HEK293 (cell line): ENCODE data around the gene AKAP12.

Source experiments
- CTCF ChIA-PET: fragments of 350-600 bp; formaldehyde crosslinking; extraction: SDS; loops from one replicate; lab custom pipeline; 2021; ENCODE audit warnings: antibody characterized with exemption; lab: Yijun Ruan, JAX
- POLR2A ChIA-PET: fragments of 300-600 bp; formaldehyde crosslinking; extraction: SDS; loops from one replicate; lab custom pipeline; 2020; ENCODE audit warnings: antibody characterized with exemption, inconsistent platforms; lab: Yijun Ruan, JAX
- H3K27ac ChIP-seq: fragments of 200-500 bp; sonication (Bioruptor generic); 2 replicates; pipeline ENCODE4 v1.5.1; 2014; ENCODE audit warnings: low read depth, low read length, control low read depth, inconsistent platforms; ENCODE audit errors: extremely low read depth
- H3K36me3 ChIP-seq, 2 experiments: fragments of 200-500 bp in 1 of 2; sonication (Bioruptor generic) in 1 of 2; 1 replicate in 1 of 2; 2 replicates in 1 of 2; pipeline ENCODE4 v1.5.1; 2014 to 2017; ENCODE audit warnings: inconsistent platforms in 2 of 2, low read length in 2 of 2; ENCODE audit not compliant: control insufficient read depth in 2 of 2, insufficient read depth in 1 of 2
- H3K4me1 ChIP-seq: fragments of 200-500 bp; sonication (Bioruptor generic); 2 replicates; pipeline ENCODE4 v1.5.1; 2014; ENCODE audit warnings: mild to moderate bottlenecking, low read length, inconsistent platforms; ENCODE audit not compliant: control insufficient read depth, insufficient read depth
- H3K4me3 ChIP-seq: 2 replicates; pipeline ENCODE4 v1.5.1; 2011; ENCODE audit warnings: low read depth, mild to moderate bottlenecking, control low read depth, low read length, moderate library complexity
- H3K9me3 ChIP-seq: fragments of 200-500 bp; sonication (Bioruptor generic); 2 replicates; pipeline ENCODE4 v1.5.1; 2014; ENCODE audit warnings: low read depth, low read length, inconsistent platforms; ENCODE audit not compliant: control insufficient read depth, insufficient read depth
- FEZF1 ChIP-seq: fragments of 450-650 bp; formaldehyde crosslinking; IDR thresholded peaks from 2 replicates; pipeline ENCODE4 v1.5.1; 2016; ENCODE audit warnings: missing biosample characterization, missing genetic modification characterization
- SCRT1 ChIP-seq: fragments of 450-650 bp; formaldehyde crosslinking; IDR thresholded peaks from 2 replicates; pipeline ENCODE4 v1.5.1; 2016; ENCODE audit warnings: missing biosample characterization, missing genetic modification characterization, borderline replicate concordance
- SP7 ChIP-seq: fragments of 450-650 bp; formaldehyde crosslinking; IDR thresholded peaks from 2 replicates; pipeline ENCODE4 v1.5.1; 2016; ENCODE audit warnings: missing biosample characterization, missing genetic modification characterization
- TRIM28 ChIP-seq: IDR thresholded peaks from 2 replicates; pipeline ENCODE4 v1.6.1; 2011; ENCODE audit warnings: low read length, control low read depth, borderline replicate concordance
- ZBTB17 ChIP-seq: fragments of 450-650 bp; formaldehyde crosslinking; IDR thresholded peaks from 2 replicates; pipeline ENCODE4 v1.5.1; 2016; ENCODE audit warnings: missing biosample characterization, missing genetic modification characterization
- ZNF169 ChIP-seq: fragments of 450-650 bp; formaldehyde crosslinking; IDR thresholded peaks from 2 replicates; pipeline ENCODE4 v1.5.1; 2016; ENCODE audit warnings: missing biosample characterization, missing genetic modification characterization
- ZNF184 ChIP-seq: fragments of 450-650 bp; IDR thresholded peaks from 2 replicates; pipeline ENCODE4 v1.5.1; 2018; ENCODE audit warnings: missing biosample characterization, mild to moderate bottlenecking, missing genetic modification characterization
- ZNF221 ChIP-seq: fragments of 450-650 bp; formaldehyde crosslinking; IDR thresholded peaks from 2 replicates; pipeline ENCODE4 v1.5.1; 2017; ENCODE audit warnings: missing biosample characterization, missing genetic modification characterization, borderline replicate concordance
- ZNF341 ChIP-seq: fragments of 450-650 bp; formaldehyde crosslinking; IDR thresholded peaks from 2 replicates; pipeline ENCODE4; 2016; ENCODE audit warnings: low read depth, missing biosample characterization, missing genetic modification characterization
- ZNF394 ChIP-seq: fragments of 450-650 bp; formaldehyde crosslinking; IDR thresholded peaks from 2 replicates; pipeline ENCODE4 v1.5.1; 2016; ENCODE audit warnings: missing biosample characterization, missing genetic modification characterization, mild to moderate bottlenecking, moderate library complexity, borderline replicate concordance
- ZNF404 ChIP-seq: fragments of 450-650 bp; formaldehyde crosslinking; IDR thresholded peaks from 2 replicates; pipeline ENCODE4 v1.5.1; 2017; ENCODE audit warnings: missing biosample characterization, missing genetic modification characterization
- ZNF433 ChIP-seq: fragments of 450-650 bp; formaldehyde crosslinking; IDR thresholded peaks from 2 replicates; pipeline ENCODE4 v1.5.1; 2016; ENCODE audit warnings: missing biosample characterization, missing genetic modification characterization, low read depth
- ZNF561 ChIP-seq: fragments of 450-650 bp; IDR thresholded peaks from 2 replicates; pipeline ENCODE4 v1.5.1; 2018; ENCODE audit warnings: missing biosample characterization, missing genetic modification characterization, borderline replicate concordance
- ZNF585B ChIP-seq: fragments of 450-650 bp; formaldehyde crosslinking; IDR thresholded peaks from 2 replicates; pipeline ENCODE4 v1.5.1; 2016; ENCODE audit warnings: missing biosample characterization, missing genetic modification characterization
- ZNF596 ChIP-seq: fragments of 450-650 bp; IDR thresholded peaks from 2 replicates; pipeline ENCODE4 v1.5.0; 2018; ENCODE audit warnings: missing biosample characterization, mild to moderate bottlenecking, missing genetic modification characterization, moderate library complexity
- ZNF600 ChIP-seq: fragments of 450-650 bp; formaldehyde crosslinking; IDR thresholded peaks from 2 replicates; pipeline ENCODE4 v1.5.1; 2016; ENCODE audit warnings: missing biosample characterization, missing genetic modification characterization
- ZNF660 ChIP-seq: fragments of 450-650 bp; IDR thresholded peaks from 2 replicates; pipeline ENCODE4 v1.5.1; 2018; ENCODE audit warnings: missing biosample characterization, mild to moderate bottlenecking, missing genetic modification characterization
- ZNF747 ChIP-seq: fragments of 450-650 bp; formaldehyde crosslinking; IDR thresholded peaks from 2 replicates; pipeline ENCODE4 v1.5.1; 2016; ENCODE audit warnings: missing biosample characterization, missing genetic modification characterization
- TF ChIP-seq, protein P1 (sequence below): fragments of 450-650 bp; formaldehyde crosslinking; IDR thresholded peaks from 2 replicates; pipeline ENCODE4 v1.5.1; 2016; ENCODE audit warnings: missing biosample characterization, missing genetic modification characterization
- TF ChIP-seq, protein P2 (sequence below): IDR thresholded peaks from 2 replicates; pipeline ENCODE4 v1.6.1; 2011; ENCODE audit warnings: mild to moderate bottlenecking, low read depth, low read length, borderline replicate concordance
- TF ChIP-seq, protein P3 (sequence below): fragments of 450-650 bp; formaldehyde crosslinking; IDR thresholded peaks from 2 replicates; pipeline ENCODE4 v1.5.1; 2016; ENCODE audit warnings: missing biosample characterization, missing genetic modification characterization
- TF ChIP-seq, protein P4 (sequence below): fragments of 450-650 bp; formaldehyde crosslinking; optimal IDR thresholded peaks from 2 replicates; pipeline ENCODE3; 2016; ENCODE audit warnings: missing biosample characterization, mild to moderate bottlenecking, missing genetic modification characterization
- TF ChIP-seq, protein P5 (sequence below): fragments of 450-650 bp; formaldehyde crosslinking; IDR thresholded peaks from 2 replicates; pipeline ENCODE4 v1.5.1; 2016; ENCODE audit warnings: missing biosample characterization, missing genetic modification characterization
- TF ChIP-seq, protein P6 (sequence below): fragments of 450-650 bp; formaldehyde crosslinking; IDR thresholded peaks from 2 replicates; pipeline ENCODE4; 2016; ENCODE audit warnings: missing biosample characterization, missing genetic modification characterization

The AKAP12 gene

DNA sequence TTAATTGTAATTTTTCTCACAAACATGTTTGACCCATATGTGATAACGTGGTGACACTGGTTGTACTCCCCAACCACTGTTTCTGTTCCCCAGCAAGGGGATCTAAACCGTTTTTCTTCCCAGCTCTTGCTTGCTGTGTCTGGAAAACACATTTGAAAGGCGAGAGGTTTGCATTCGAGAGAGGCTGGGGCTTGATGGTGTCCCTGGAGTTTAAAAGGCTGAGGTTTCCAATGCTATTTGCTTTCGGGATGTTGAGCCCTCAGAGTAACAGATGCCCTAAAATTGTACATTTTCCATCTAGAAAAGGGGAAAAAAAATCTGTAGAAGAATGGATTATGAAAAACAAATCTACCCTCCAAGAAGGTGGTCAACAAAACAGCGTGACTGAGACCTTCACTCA is 35.4 kb downstream of the AKAP12 start (continued):
- no peak for TF ChIP-seq ZNF184 (tag by site-specific recombination)
- TF ChIP-seq, protein P1, sequence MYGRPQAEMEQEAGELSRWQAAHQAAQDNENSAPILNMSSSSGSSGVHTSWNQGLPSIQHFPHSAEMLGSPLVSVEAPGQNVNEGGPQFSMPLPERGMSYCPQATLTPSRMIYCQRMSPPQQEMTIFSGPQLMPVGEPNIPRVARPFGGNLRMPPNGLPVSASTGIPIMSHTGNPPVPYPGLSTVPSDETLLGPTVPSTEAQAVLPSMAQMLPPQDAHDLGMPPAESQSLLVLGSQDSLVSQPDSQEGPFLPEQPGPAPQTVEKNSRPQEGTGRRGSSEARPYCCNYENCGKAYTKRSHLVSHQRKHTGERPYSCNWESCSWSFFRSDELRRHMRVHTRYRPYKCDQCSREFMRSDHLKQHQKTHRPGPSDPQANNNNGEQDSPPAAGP (tag by site-specific recombination), result no peak
- no peak for TF ChIP-seq ZNF394
- no peak for TF ChIP-seq ZNF433 (tag by site-specific recombination)
- no peak for TF ChIP-seq SP7
- TF ChIP-seq ZNF404 (tag by site-specific recombination), result no peak
- no peak for TF ChIP-seq ZNF221 (tag by site-specific recombination)
- no peak for TF ChIP-seq ZNF169
- TF ChIP-seq, protein P2, sequence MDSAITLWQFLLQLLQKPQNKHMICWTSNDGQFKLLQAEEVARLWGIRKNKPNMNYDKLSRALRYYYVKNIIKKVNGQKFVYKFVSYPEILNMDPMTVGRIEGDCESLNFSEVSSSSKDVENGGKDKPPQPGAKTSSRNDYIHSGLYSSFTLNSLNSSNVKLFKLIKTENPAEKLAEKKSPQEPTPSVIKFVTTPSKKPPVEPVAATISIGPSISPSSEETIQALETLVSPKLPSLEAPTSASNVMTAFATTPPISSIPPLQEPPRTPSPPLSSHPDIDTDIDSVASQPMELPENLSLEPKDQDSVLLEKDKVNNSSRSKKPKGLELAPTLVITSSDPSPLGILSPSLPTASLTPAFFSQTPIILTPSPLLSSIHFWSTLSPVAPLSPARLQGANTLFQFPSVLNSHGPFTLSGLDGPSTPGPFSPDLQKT, result no peak

DNA sequence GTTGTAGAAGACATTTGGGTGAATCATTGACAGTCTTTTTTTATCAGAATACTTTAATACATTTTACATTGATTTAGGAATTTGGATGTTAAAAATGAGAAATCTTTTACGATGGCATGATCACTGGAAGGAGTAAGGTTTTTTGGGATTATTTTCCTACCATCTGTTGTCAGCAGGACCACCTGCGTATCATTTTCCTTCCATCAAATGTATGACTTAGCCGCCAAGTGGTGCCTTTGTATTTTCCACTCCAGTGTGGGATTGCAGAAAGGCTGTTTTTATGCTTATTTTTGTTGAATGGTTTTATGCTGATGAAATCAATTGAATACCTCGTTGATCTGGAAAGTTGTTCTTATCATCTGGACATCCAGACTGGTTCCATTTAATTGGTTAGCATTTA is 35.8 kb downstream of the AKAP12 start:
- no peak overlapping the region for H3K4me3 ChIP-seq
- no peaks in the 10 kb centered on the region for H3K9me3 ChIP-seq
- H3K27ac ChIP-seq, result no peak overlapping the region
- CTCF ChIA-PET, result interaction anchor here (1.4 kb wide), 1 partner anchor 48 kb away, joined by 3 read pairs; no protein-coding TSS in a partner anchor
- no peaks in the 10 kb centered on the region for H3K4me1 ChIP-seq
- TF ChIP-seq FEZF1 (tag by site-specific recombination) (no peak), ZNF341 (tag by site-specific recombination) (no peak), ZNF585B (tag by site-specific recombination) (no peak), SCRT1 (tag by site-specific recombination) (no peak)
- TF ChIP-seq, protein P3, sequence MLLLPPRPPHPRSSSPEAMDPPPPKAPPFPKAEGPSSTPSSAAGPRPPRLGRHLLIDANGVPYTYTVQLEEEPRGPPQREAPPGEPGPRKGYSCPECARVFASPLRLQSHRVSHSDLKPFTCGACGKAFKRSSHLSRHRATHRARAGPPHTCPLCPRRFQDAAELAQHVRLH (tag by site-specific recombination), result no peak
- TF ChIP-seq, protein P4, sequence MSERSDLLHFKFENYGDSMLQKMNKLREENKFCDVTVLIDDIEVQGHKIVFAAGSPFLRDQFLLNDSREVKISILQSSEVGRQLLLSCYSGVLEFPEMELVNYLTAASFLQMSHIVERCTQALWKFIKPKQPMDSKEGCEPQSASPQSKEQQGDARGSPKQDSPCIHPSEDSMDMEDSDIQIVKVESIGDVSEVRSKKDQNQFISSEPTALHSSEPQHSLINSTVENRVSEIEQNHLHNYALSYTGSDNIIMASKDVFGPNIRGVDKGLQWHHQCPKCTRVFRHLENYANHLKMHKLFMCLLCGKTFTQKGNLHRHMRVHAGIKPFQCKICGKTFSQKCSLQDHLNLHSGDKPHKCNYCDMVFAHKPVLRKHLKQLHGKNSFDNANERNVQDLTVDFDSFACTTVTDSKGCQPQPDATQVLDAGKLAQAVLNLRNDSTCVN (tag by site-specific recombination), result no peak
- TF ChIP-seq, all 188 proteins: peak for 0
- H3K36me3 ChIP-seq, result no peaks in the 10 kb centered on the region
- POLR2A ChIA-PET, result no interaction called here

DNA sequence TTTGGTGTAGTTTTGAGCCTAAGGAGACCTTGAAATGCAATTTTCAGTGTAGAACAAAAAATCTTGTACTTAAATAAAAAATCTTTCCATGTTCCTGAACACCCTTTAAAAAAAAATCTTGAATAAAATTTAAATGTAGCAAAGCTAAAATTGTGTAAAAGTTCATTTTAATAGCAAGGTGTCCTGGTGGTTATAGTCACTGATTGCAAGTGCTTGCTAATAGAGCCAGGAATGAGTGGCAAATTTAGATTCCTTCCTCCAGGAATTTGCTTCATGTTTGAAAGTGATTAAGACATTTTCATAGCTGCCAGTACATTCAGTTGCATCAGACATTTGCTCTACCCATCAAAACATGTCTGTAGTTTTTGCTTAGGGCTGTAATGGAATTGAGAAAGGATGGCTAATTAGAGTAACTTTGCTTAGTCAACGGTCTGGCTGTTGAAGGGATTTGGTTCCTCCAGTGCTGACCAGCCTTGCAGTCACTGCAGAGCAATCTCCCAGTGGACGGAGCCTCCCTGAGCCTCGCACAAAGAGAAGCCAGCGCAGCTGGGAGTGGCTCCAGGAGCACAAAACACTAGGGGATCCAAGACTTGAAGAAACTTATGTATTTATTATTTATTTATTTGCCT is 36.5 kb downstream of the AKAP12 start:
- ChIA-PET POLR2A (no interaction called here), CTCF (interaction anchor here (0.6 to 1.4 kb wide), 2 partner anchors 48 to 1039 kb away, joined by 3 to 4 read pairs; no protein-coding TSS in a partner anchor)
- no peak for TF ChIP-seq ZNF596 (tag by site-specific recombination)
- TF ChIP-seq ZNF341 (tag by site-specific recombination), result 0 out of 2 replicates have a peak, but pooled peaks have one; percentile 22
- 0 out of 2 replicates have a peak, but pooled peaks have one; percentile 41 for TF ChIP-seq ZNF660
- no peak for TF ChIP-seq ZNF747 (tag by site-specific recombination)
- TF ChIP-seq, protein P5, sequence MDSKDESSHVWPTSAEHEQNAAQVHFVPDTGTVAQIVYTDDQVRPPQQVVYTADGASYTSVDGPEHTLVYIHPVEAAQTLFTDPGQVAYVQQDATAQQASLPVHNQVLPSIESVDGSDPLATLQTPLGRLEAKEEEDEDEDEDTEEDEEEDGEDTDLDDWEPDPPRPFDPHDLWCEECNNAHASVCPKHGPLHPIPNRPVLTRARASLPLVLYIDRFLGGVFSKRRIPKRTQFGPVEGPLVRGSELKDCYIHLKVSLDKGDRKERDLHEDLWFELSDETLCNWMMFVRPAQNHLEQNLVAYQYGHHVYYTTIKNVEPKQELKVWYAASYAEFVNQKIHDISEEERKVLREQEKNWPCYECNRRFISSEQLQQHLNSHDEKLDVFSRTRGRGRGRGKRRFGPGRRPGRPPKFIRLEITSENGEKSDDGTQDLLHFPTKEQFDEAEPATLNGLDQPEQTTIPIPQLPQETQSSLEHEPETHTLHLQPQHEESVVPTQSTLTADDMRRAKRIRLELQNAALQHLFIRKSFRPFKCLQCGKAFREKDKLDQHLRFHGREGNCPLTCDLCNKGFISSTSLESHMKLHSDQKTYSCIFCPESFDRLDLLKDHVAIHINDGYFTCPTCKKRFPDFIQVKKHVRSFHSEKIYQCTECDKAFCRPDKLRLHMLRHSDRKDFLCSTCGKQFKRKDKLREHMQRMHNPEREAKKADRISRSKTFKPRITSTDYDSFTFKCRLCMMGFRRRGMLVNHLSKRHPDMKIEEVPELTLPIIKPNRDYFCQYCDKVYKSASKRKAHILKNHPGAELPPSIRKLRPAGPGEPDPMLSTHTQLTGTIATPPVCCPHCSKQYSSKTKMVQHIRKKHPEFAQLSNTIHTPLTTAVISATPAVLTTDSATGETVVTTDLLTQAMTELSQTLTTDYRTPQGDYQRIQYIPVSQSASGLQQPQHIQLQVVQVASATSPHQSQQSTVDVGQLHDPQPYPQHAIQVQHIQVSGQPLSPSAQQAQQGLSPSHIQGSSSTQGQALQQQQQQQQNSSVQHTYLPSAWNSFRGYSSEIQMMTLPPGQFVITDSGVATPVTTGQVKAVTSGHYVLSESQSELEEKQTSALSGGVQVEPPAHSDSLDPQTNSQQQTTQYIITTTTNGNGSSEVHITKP, result no peak
- TF ChIP-seq TRIM28, result peak; percentile 84; the same call in 1 of the 2 replicates
- peak; percentile 80 for TF ChIP-seq ZBTB17
- 0 out of 2 replicates have a peak, but pooled peaks have one; percentile 39 for TF ChIP-seq ZNF600 (tag by site-specific recombination)
- no peak for TF ChIP-seq ZNF394
- no peak for TF ChIP-seq ZNF561
- TF ChIP-seq, protein P6, sequence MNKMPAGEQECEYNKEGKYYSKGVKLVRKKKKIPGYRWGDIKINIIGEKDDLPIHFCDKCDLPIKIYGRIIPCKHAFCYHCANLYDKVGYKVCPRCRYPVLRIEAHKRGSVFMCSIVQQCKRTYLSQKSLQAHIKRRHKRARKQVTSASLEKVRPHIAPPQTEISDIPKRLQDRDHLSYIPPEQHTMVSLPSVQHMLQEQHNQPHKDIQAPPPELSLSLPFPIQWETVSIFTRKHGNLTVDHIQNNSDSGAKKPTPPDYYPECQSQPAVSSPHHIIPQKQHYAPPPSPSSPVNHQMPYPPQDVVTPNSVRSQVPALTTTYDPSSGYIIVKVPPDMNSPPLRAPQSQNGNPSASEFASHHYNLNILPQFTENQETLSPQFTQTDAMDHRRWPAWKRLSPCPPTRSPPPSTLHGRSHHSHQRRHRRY, result no peak
- Histone ChIP-seq H3K4me3 (no peak overlapping the region), H3K36me3 (no peaks in the 10 kb centered on the region), H3K27ac (no peak overlapping the region), H3K4me1 (no peaks in the 10 kb centered on the region), H3K9me3 (no peaks in the 10 kb centered on the region)
